HL-60 (cell line): ENCODE measurements around the gene BACE1.

ENCODE experiments used
- POLR2AphosphoS5 ChIP-seq: IDR thresholded peaks from 2 replicates; pipeline ENCODE4 v1.6.1; 2012; ENCODE audit warnings: low read depth
- SPI1 ChIP-seq: IDR thresholded peaks from 2 replicates; pipeline ENCODE4 v1.6.1; 2012; ENCODE audit warnings: low read depth, mild to moderate bottlenecking, borderline replicate concordance
- TF ChIP-seq, protein P1 (sequence below): IDR thresholded peaks from one replicate; pipeline ENCODE4 v1.5.1; 2011; ENCODE audit warnings: low read length, control low read depth, inconsistent platforms; ENCODE audit not compliant: insufficient read depth

DNA sequence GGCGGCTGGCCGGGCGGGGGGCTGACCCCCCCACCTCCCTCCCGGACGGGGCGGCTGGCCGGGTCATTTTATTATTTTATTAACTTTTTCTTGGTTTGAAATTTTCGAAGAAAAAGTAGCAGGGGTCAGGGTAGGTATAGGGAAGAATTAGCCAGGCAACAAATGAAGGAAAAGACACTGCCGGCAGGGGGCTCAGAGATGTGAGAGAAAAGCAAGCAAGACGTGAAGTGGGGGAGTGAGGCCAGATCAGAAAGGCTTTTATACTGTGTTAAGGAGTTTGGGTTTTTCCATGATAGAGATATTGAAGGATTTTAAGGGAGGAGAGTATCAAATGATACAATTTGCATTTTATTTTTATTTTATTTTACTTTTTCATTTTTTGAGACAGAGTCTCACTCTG is 64.5 kb downstream of the BACE1 start:
- no peak for TF ChIP-seq SPI1
- TF ChIP-seq, protein P1, sequence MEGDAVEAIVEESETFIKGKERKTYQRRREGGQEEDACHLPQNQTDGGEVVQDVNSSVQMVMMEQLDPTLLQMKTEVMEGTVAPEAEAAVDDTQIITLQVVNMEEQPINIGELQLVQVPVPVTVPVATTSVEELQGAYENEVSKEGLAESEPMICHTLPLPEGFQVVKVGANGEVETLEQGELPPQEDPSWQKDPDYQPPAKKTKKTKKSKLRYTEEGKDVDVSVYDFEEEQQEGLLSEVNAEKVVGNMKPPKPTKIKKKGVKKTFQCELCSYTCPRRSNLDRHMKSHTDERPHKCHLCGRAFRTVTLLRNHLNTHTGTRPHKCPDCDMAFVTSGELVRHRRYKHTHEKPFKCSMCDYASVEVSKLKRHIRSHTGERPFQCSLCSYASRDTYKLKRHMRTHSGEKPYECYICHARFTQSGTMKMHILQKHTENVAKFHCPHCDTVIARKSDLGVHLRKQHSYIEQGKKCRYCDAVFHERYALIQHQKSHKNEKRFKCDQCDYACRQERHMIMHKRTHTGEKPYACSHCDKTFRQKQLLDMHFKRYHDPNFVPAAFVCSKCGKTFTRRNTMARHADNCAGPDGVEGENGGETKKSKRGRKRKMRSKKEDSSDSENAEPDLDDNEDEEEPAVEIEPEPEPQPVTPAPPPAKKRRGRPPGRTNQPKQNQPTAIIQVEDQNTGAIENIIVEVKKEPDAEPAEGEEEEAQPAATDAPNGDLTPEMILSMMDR = no peak
- TF ChIP-seq POLR2AphosphoS5 = no peak
